GM12878 (cell line): ENCODE measurements around the gene KCNJ12. TPM values are rescaled to one million over a fixed set of nuclear protein-coding genes. Genes with fewer than 3 reads are reported as not detected.

ENCODE experiments used
- ATAC-seq: fragments of 200-7000 bp; cut with Tn5 transposase; 3 replicates; pipeline ENCODE4 v1.9.1; 2020; ENCODE audit warnings: mild to moderate bottlenecking, moderate library complexity
- BruUV-seq: library from RNA; stranded (reverse); fragments of 400-500 nt; replicated peaks from 2 replicates; lab custom pipeline; 2021; lab: Mats Ljungman, UMichigan
- CTCF ChIA-PET: fragments of 300-600 bp; sonication (Branson Sonifier 250); formaldehyde crosslinking; extraction: SDS; loops from one replicate; lab custom pipeline; 2021; ENCODE audit warnings: inconsistent platforms; lab: Yijun Ruan, JAX
- POLR2A ChIA-PET: fragments of 350-600 bp; formaldehyde crosslinking; extraction: SDS; loops from one replicate; lab custom pipeline; 2021; ENCODE audit warnings: inconsistent platforms; lab: Charles Lee
- RAD21 ChIA-PET: fragments of 300-600 bp; sonication (Branson Sonifier 250); formaldehyde crosslinking; loops from one replicate; lab custom pipeline; 2023; ENCODE audit warnings: antibody characterized with exemption; ENCODE audit not compliant: unreplicated experiment; lab: Charles Lee
- SMC1A ChIA-PET: fragments of 300-600 bp; sonication (Branson Sonifier 250); formaldehyde crosslinking; loops from one replicate; lab custom pipeline; 2023; ENCODE audit not compliant: unreplicated experiment, uncharacterized antibody; lab: Charles Lee
- DNase-seq: peaks from one replicate; pipeline ENCODE4 v3.0.0-alpha.2; 2011; ENCODE audit warnings: low read depth, low spot score
- FAIRE-seq: peaks from 3 replicates; lab custom pipeline; 2011; peaks lifted over from hg19 to GRCh38; lab: Jason Lieb, UNC
- H2AFZ ChIP-seq: 2 replicates; pipeline ENCODE4 v1.6.0; 2011; ENCODE audit warnings: low read depth, low read length, control low read depth; ENCODE audit not compliant: control insufficient read depth
- H3K27ac ChIP-seq: 2 replicates; pipeline ENCODE4 v1.5.1; 2011; ENCODE audit warnings: control low read depth; ENCODE audit not compliant: control insufficient read depth, insufficient read depth
- H3K27me3 ChIP-seq, 2 experiments: replicated peaks in 1 of 2; 2 replicates each; pipeline versions ENCODE4 v1.6.0 to v1.6.1; 2011; ENCODE audit warnings: low read length in 1 of 2; ENCODE audit not compliant: control insufficient read depth in 2 of 2, insufficient read depth in 2 of 2
- H3K36me3 ChIP-seq, 2 experiments: 2 replicates each; pipeline ENCODE4 v1.5.1; 2011; ENCODE audit warnings: low read length in 1 of 2; ENCODE audit not compliant: control insufficient read depth in 2 of 2, insufficient read depth in 2 of 2
- H3K4me1 ChIP-seq: 2 replicates; pipeline ENCODE4 v1.6.1; 2011; ENCODE audit warnings: mild to moderate bottlenecking, low read length, moderate library complexity, mixed read lengths; ENCODE audit not compliant: control insufficient read depth, insufficient read depth
- H3K4me2 ChIP-seq: 2 replicates; pipeline ENCODE4 v1.6.0; 2011; ENCODE audit warnings: control low read depth; ENCODE audit not compliant: control insufficient read depth, insufficient read depth
- H3K4me3 ChIP-seq: fragments of 200-600 bp; sonication (generic); 2 replicates; pipeline ENCODE4 v1.5.1; 2016
- H3K79me2 ChIP-seq: 2 replicates; pipeline ENCODE4 v1.6.0; 2011; ENCODE audit warnings: low read length; ENCODE audit not compliant: control insufficient read depth, insufficient read depth
- H3K9ac ChIP-seq: 2 replicates; pipeline ENCODE4 v1.8.0; 2011; ENCODE audit warnings: low read length, control low read depth, mixed read lengths; ENCODE audit not compliant: control insufficient read depth, insufficient read depth
- H3K9me3 ChIP-seq: replicated peaks from 3 replicates; pipeline ENCODE4 v1.5.1; 2011; ENCODE audit warnings: mild to moderate bottlenecking, low read length; ENCODE audit not compliant: control insufficient read depth, insufficient read depth
- H4K20me1 ChIP-seq: 2 replicates; pipeline ENCODE4 v1.6.0; 2011; ENCODE audit not compliant: control insufficient read depth, insufficient read depth
- CBFB ChIP-seq: IDR thresholded peaks from 2 replicates; pipeline ENCODE4 v1.6.1; 2016; ENCODE audit warnings: antibody characterized with exemption, low read depth
- CHD2 ChIP-seq: IDR thresholded peaks from 2 replicates; pipeline ENCODE4 v1.6.1; 2011; ENCODE audit warnings: low read depth, low read length, improper control_type of control experiment, borderline replicate concordance
- CREM ChIP-seq: IDR thresholded peaks from 2 replicates; pipeline ENCODE4 v1.6.1; 2014; ENCODE audit warnings: antibody characterized with exemption, low read depth
- GATAD2B ChIP-seq: fragments of 450-650 bp; conservative IDR thresholded peaks from 2 replicates; pipeline ENCODE4 v1.6.1; 2017; ENCODE audit warnings: low read depth, mild to moderate bottlenecking, moderate library complexity
- IKZF1 ChIP-seq: fragments of 450-650 bp; conservative IDR thresholded peaks from 2 replicates; pipeline ENCODE4 v1.6.1; 2017; ENCODE audit warnings: antibody characterized with exemption, mild to moderate bottlenecking
- NBN ChIP-seq: fragments of 450-650 bp; IDR thresholded peaks from 2 replicates; pipeline ENCODE4 v1.6.1; 2016
- NFXL1 ChIP-seq: fragments of 450-650 bp; IDR thresholded peaks from 2 replicates; pipeline ENCODE4 v1.6.1; 2017; ENCODE audit warnings: antibody characterized with exemption, mild to moderate bottlenecking, borderline replicate concordance
- RBBP5 ChIP-seq: fragments of 200-600 bp; sonication (generic); conservative IDR thresholded peaks from 2 replicates; pipeline ENCODE4 v1.6.1; 2016
- RFX5 ChIP-seq: IDR thresholded peaks from 2 replicates; pipeline ENCODE4 v1.6.1; 2011; ENCODE audit warnings: low read depth, low read length, improper control_type of control experiment
- TCF12 ChIP-seq: IDR thresholded peaks from 2 replicates; pipeline ENCODE4 v1.6.1; 2011; ENCODE audit warnings: low read depth, mild to moderate bottlenecking, low read length
- ZNF384 ChIP-seq: IDR thresholded peaks from 2 replicates; pipeline ENCODE4 v1.6.1; 2012; ENCODE audit warnings: low read depth, mild to moderate bottlenecking, low read length, improper control_type of control experiment, borderline replicate concordance
- WGBS: methylation state at CpG from one replicate; pipeline ENCODE4 v1.1.6; 2016; ENCODE audit warnings: low lambda C conversion rate; ENCODE audit not compliant: insufficient replicate concordance, insufficient coverage; ENCODE audit errors: missing lambda C conversion rate; 5-methylcytosine and 5-hydroxymethylcytosine counted together
- in situ Hi-C: fragments of 300-500 bp; cut with MboI; formaldehyde crosslinking; loops from 9 replicates; pipeline ENCODE4 v1.14.3; 2018; ENCODE audit warnings: mixed read lengths
- intact Hi-C: fragments of 100-400 bp; cut with micrococcal nuclease; formaldehyde crosslinking; loops from one replicate; pipeline ENCODE4 v1.14.2; 2022; ENCODE audit not compliant: unreplicated experiment
- polyA plus RNA-seq, 11 experiments: library from polyadenylated mRNA; depleted of rRNA in 4 of 11; unstranded in 6 of 11; stranded (reverse) in 5 of 11; fragments of >200 nt; fragmentation: Nextera tagmentation in 4 of 11; fragmentation: Illumina TruSeq in 1 of 11; extraction: Ambion mirVana in 4 of 11; extraction: Trizol in 1 of 11; gene quantifications; 1 replicate in 1 of 11; 2 replicates in 10 of 11; pipeline versions ENCODE4 v1.2.1 to v1.2.3, GENCODE V29; 2011 to 2016; ENCODE audit warnings: inconsistent platforms in 2 of 11, missing spikeins in 2 of 11, low read depth in 1 of 11
- total RNA-seq, 4 experiments: library from RNA; depleted of rRNA in 3 of 4; stranded (reverse); fragments of >200 nt in 3 of 4; fragmentation: Illumina TruSeq in 1 of 4; extraction: Trizol in 1 of 4; gene quantifications; 2 replicates each; pipeline versions ENCODE4 v1.2.1 to v1.2.3, GENCODE V29; 2013 to 2021

Gene KCNJ12
- total and polyA plus RNA-seq, 10 of the 15 experiments (the other 5 are each of a cell fraction or from before 2014, with no cell fraction given), result 0.04 to 0.21 (median 0.09) TPM; not detected in 3

DNA sequence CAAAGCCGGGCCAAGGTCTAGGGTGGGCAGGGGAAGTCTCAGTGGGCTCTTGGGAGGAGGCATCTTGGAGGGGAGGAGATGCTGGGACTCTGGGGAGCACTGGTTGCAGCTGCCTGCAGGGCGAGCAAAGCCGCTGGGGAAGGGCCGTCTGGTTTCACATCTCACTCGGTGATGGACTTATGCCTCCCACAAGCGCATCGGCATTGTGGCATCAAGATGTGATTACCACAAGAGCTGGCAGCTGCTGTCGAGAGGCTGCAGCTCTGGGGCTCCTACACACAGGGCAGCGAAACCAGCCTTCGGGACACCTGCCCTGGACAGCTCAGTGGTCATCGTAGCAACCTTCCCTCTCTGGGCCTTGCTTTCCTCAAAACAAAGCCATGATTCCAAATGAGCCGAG lies 3.1 kb upstream of the KCNJ12 start:
- no peaks in the 10 kb centered on the region for H3K9me3 ChIP-seq
- no peaks in the 10 kb centered on the region; the same call in 1 of the 2 replicates for H3K4me1 ChIP-seq
- SMC1A ChIA-PET, result no interaction called here
- WGBS, result 5% methylated on average over 12 of the region's 12 CpGs
- intact Hi-C loops, result no loop called here
- H3K27me3 ChIP-seq, result no peaks in the 10 kb centered on the region; a peak in 2 of 4 replicates
- FAIRE-seq (no peak), ATAC-seq (peak; percentile 40)
- H3K36me3 ChIP-seq, result no peaks in the 10 kb centered on the region
- peak; percentile 43; the same call in 1 of the 2 replicates for TF ChIP-seq IKZF1
- 0 out of 2 replicates have a peak, but pooled peaks have one; percentile 48 for TF ChIP-seq NFXL1
- TF ChIP-seq ZNF384, result no peak
- TF ChIP-seq CHD2, result no peak
- no peak for TF ChIP-seq RFX5
- no peak for TF ChIP-seq RBBP5
- TF ChIP-seq TCF12, result no peak
- no peak for TF ChIP-seq GATAD2B
- no peak for TF ChIP-seq CREM
- TF ChIP-seq NBN, result no peak
- no peak for TF ChIP-seq CBFB
- TF ChIP-seq, all 136 proteins: peak for 2
- CTCF ChIA-PET, result interaction anchor here (0.5 to 1.4 kb wide), 4 partner anchors 12 to 97 kb away, joined by 3 to 5 read pairs (median 3); no protein-coding TSS in a partner anchor
- Histone ChIP-seq H3K79me2 (no peaks in the 10 kb centered on the region), H4K20me1 (no peaks in the 10 kb centered on the region), H3K4me3 (no peak overlapping the region), H2AFZ (no peak overlapping the region), H3K4me2 (no peak overlapping the region), H3K27ac (no peak overlapping the region), H3K9ac (no peak overlapping the region)
- POLR2A ChIA-PET, result no interaction called here
- in situ Hi-C loops, result no loop called here
- no TSS peak for BruUV-seq
- RAD21 ChIA-PET, result interaction anchor here (1.0 kb wide), 1 partner anchor 13 kb away, joined by 3 read pairs; no protein-coding TSS in a partner anchor
- DNase-seq, result no peak
